Uterus (tissue), 2 donors: ENCODE data around the gene CAMTA1.

Experiments used
- POLR2A ChIP-seq, 2 donors: fragments of 450-650 bp; IDR thresholded peaks; one replicate each; pipeline ENCODE4 v1.6.1; 2016; ENCODE audit warnings: antibody characterized with exemption in 2 of 2, mild to moderate bottlenecking in 1 of 2, moderate library complexity in 1 of 2
- TF ChIP-seq, protein P1 (sequence below), 4 experiments: fragments of 200-600 bp in 2 of 4; fragments of 450-650 bp in 2 of 4; sonication (generic) in 2 of 4; IDR thresholded peaks; one replicate each; pipeline ENCODE4 v1.5.1; 2016 to 2019; ENCODE audit warnings: antibody characterized with exemption in 4 of 4, mild to moderate bottlenecking in 2 of 4, moderate library complexity in 1 of 4

DNA sequence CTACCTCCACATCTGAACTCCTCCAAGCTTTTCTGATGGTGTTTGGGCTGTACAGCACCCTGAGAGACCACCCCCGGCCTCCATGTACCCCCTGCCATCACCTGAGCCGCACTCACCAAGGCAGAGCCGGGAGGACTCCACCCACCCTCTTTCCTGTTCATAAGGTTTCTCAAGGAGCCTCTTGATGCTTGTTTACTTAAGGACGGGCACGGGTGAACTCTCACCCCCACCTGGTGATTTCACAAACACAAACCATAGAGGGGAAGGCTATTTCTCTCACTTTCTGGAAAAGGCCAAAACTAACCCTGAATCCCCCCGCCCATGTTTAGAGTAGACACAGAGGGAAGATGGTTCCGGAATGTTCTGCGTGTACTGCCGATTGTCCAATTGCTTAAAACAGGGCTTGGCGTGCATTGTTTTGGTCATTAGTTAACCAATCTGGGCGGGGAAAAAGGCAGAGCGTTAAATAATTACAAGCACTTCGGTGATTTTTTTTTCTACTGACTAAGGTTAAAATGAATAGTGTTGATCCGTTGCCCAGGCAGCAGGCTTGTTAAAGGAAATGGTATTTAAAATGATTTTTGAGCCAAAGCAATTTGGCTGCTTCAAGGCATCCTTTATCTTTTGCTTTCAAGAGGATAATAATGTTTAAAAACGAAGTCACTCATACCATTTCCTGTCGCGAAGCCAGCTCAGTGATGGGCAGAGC is 706.0 kb downstream of the CAMTA1 start:
- TF ChIP-seq POLR2A (IDR thresholded peaks at IDR 0.05) = no peak
- TF ChIP-seq, protein P1, sequence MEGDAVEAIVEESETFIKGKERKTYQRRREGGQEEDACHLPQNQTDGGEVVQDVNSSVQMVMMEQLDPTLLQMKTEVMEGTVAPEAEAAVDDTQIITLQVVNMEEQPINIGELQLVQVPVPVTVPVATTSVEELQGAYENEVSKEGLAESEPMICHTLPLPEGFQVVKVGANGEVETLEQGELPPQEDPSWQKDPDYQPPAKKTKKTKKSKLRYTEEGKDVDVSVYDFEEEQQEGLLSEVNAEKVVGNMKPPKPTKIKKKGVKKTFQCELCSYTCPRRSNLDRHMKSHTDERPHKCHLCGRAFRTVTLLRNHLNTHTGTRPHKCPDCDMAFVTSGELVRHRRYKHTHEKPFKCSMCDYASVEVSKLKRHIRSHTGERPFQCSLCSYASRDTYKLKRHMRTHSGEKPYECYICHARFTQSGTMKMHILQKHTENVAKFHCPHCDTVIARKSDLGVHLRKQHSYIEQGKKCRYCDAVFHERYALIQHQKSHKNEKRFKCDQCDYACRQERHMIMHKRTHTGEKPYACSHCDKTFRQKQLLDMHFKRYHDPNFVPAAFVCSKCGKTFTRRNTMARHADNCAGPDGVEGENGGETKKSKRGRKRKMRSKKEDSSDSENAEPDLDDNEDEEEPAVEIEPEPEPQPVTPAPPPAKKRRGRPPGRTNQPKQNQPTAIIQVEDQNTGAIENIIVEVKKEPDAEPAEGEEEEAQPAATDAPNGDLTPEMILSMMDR (IDR thresholded peaks at IDR 0.05) = no peak
